ENCODE measurements around the gene ECSCR.
"Not testable (repeated sequence)": the region's sequence is repeated elsewhere in the genome, so short reads cannot be mapped to it uniquely, and the experiment has no call there.

GRCh38 chr5:139440416-139440815, 22.1 kb downstream of the ECSCR start:
- TF ChIP-seq CTCF, POLR2A (IDR thresholded peaks at IDR 0.05): not testable (repeated sequence)

Data from vagina (tissue), 2 donors.